Left ventricle myocardium inferior (tissue), 1 donor: ENCODE results near the gene MRPL42. TPM values are rescaled to one million over a fixed set of nuclear protein-coding genes. Genes with fewer than 3 reads are reported as not detected.
"Not testable (repeated sequence)": the region's sequence is repeated elsewhere in the genome, so short reads cannot be mapped to it uniquely, and the experiment has no call there.

Source experiments
- DNase-seq: peaks from one replicate; pipeline ENCODE4 v3.0.0-alpha.2; 2020
- H3K27ac ChIP-seq: fragments of 200-600 bp; replicated peaks from 2 replicates; pipeline ENCODE4 v1.8.0; 2021
- H3K27me3 ChIP-seq: fragments of 200-600 bp; 2 replicates; pipeline ENCODE4 v1.8.0; 2021; ENCODE audit warnings: low read depth
- H3K36me3 ChIP-seq: fragments of 200-600 bp; 2 replicates; pipeline ENCODE4 v1.8.0; 2021
- H3K4me1 ChIP-seq: fragments of 200-600 bp; 2 replicates; pipeline ENCODE4 v1.8.0; 2021
- H3K4me3 ChIP-seq: fragments of 200-600 bp; 2 replicates; pipeline ENCODE4 v1.8.0; 2021; ENCODE audit warnings: mild to moderate bottlenecking, moderate library complexity
- H3K9me3 ChIP-seq: fragments of 200-600 bp; replicated peaks from 2 replicates; pipeline ENCODE4 v1.8.0; 2021
- intact Hi-C: fragments of 100-400 bp; cut with micrococcal nuclease; formaldehyde crosslinking; loops from one replicate; pipeline ENCODE4 v1.11.0; 2022
- total RNA-seq: library from RNA; stranded (reverse); fragmentation: NEBNext Ultra II Directional; extraction: Animal tissue kit (Norgen Biotek cat#: 25700); gene quantifications from one replicate; pipeline ENCODE4 v1.2.1, GENCODE V29; 2021
- TF ChIP-seq, protein P1 (sequence below): fragments of 200-600 bp; IDR thresholded peaks from 2 replicates; pipeline ENCODE4 v1.8.0; 2021; ENCODE audit warnings: antibody characterized with exemption, mild to moderate bottlenecking, borderline replicate concordance
- donor health status: DM: no; HTN: yes; CAD: no; lungs with severe emphysema.

The MRPL42 gene
- total RNA-seq, 1 donor from 2014 or later, result 47.0 TPM

- intact Hi-C loops, result loop anchor here (10.0 kb wide), 1 partner anchor 642 kb away; no protein-coding TSS in a partner anchor
- H3K36me3 ChIP-seq, result no peaks in the 10 kb centered on the region
- H3K27ac ChIP-seq, result peak overlapping the region; percentile 53
- no peak for DNase-seq
- H3K9me3 ChIP-seq, result no peaks in the 10 kb centered on the region
- H3K4me3 ChIP-seq, result no peak overlapping the region
- peaks cover 98% of the 10 kb centered on the region for H3K4me1 ChIP-seq
- TF ChIP-seq, protein P1, sequence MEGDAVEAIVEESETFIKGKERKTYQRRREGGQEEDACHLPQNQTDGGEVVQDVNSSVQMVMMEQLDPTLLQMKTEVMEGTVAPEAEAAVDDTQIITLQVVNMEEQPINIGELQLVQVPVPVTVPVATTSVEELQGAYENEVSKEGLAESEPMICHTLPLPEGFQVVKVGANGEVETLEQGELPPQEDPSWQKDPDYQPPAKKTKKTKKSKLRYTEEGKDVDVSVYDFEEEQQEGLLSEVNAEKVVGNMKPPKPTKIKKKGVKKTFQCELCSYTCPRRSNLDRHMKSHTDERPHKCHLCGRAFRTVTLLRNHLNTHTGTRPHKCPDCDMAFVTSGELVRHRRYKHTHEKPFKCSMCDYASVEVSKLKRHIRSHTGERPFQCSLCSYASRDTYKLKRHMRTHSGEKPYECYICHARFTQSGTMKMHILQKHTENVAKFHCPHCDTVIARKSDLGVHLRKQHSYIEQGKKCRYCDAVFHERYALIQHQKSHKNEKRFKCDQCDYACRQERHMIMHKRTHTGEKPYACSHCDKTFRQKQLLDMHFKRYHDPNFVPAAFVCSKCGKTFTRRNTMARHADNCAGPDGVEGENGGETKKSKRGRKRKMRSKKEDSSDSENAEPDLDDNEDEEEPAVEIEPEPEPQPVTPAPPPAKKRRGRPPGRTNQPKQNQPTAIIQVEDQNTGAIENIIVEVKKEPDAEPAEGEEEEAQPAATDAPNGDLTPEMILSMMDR, result no peak
- no peaks in the 10 kb centered on the region for H3K27me3 ChIP-seq
Measured at GRCh38 chr12:93426412-93426805, 40.9 kb upstream of the MRPL42 start.

- Histone ChIP-seq H3K36me3 (no peaks in the 10 kb centered on the region), H3K4me1 (peaks cover 98% of the 10 kb centered on the region), H3K9me3 (no peaks in the 10 kb centered on the region), H3K4me3 (no peak overlapping the region), H3K27me3 (no peaks in the 10 kb centered on the region), H3K27ac (peak overlapping the region; percentile 53)
- DNase-seq, result no peak
- TF ChIP-seq, protein P1, result no peak
- intact Hi-C loops, result loop anchor here (10.0 kb wide), 1 partner anchor 643 kb away; no protein-coding TSS in a partner anchor
Measured at GRCh38 chr12:93427779-93428564, 39.3 kb upstream of the MRPL42 start.

GRCh38 chr12:93429448-93429847 lies 37.9 kb upstream of the MRPL42 start:
- no peak for DNase-seq
- peaks cover 97% of the 10 kb centered on the region for H3K4me1 ChIP-seq
- H3K4me3 ChIP-seq, result no peak overlapping the region
- no peaks in the 10 kb centered on the region for H3K9me3 ChIP-seq
- intact Hi-C loops, result loop anchor here (10.0 kb wide), 1 partner anchor 645 kb away; no protein-coding TSS in a partner anchor
- TF ChIP-seq, protein P1, result no peak
- no peaks in the 10 kb centered on the region for H3K27me3 ChIP-seq
- H3K36me3 ChIP-seq, result no peaks in the 10 kb centered on the region
- H3K27ac ChIP-seq, result peak overlapping the region; percentile 18

DNA sequence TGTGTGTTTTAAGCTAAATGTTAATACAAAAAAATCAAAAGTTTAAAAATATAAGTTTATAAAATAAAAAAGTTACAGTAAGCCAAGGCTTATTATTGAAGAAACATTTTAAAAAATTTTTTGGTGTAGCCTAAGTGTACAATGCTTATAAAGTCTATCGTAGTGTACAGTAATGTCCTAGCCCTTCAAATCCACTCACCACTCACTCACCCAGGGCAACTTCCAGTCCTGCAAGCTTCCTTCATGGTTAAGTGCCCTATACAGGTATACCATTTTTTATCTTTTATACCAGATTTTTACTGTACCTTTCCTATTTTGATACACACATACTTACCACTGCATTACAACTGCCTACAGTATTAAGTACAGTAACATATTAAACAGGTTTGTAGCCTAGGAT lies 37.5 kb upstream of the MRPL42 start:
- H3K36me3 ChIP-seq, result no peaks in the 10 kb centered on the region
- no peak for DNase-seq
- intact Hi-C loops, result loop anchor here (10.0 kb wide), 1 partner anchor 645 kb away; no protein-coding TSS in a partner anchor
- no peaks in the 10 kb centered on the region for H3K27me3 ChIP-seq
- TF ChIP-seq, protein P1, result no peak
- no peak overlapping the region for H3K4me3 ChIP-seq
- H3K4me1 ChIP-seq, result peaks cover 97% of the 10 kb centered on the region
- no peaks in the 10 kb centered on the region for H3K9me3 ChIP-seq
- H3K27ac ChIP-seq, result peak overlapping the region; percentile 18

- H3K4me3 ChIP-seq, result no peak overlapping the region
- no peak for DNase-seq
- H3K36me3 ChIP-seq, result no peaks in the 10 kb centered on the region
- intact Hi-C loops, result no loop called here
- H3K9me3 ChIP-seq, result no peaks in the 10 kb centered on the region
- H3K27ac ChIP-seq, result peak overlapping the region; percentile 18
- no peaks in the 10 kb centered on the region for H3K27me3 ChIP-seq
- TF ChIP-seq, protein P1, result no peak
- peaks cover 97% of the 10 kb centered on the region for H3K4me1 ChIP-seq
Measured at GRCh38 chr12:93430280-93430679, 37.0 kb upstream of the MRPL42 start.

DNA sequence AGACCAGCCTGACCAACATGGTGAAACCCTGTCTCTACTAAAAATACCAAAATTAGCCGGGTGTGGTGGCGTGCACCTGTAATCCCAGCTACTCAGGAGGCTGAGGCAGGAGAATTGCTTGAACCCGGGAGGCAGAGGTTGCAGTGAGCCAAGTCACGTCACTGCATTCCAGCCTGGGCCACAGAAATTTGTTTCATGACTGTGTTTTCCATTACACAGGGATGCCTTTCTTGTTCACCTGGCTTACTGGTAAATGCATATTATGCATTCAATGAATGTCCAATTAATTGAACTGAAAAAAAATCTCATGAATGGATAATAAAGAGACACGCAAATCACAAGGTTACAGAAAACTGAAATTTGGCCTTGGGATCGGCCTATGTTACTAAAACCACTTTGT lies 35.3 kb upstream of the MRPL42 start:
- DNase-seq, H3K27me3 ChIP-seq, H3K9me3 ChIP-seq, H3K4me3 ChIP-seq, H3K36me3 ChIP-seq, intact Hi-C loops: not testable (repeated sequence)
- Histone ChIP-seq H3K4me1 (peaks cover 97% of the 10 kb centered on the region), H3K27ac (peak overlapping the region; percentile 29)
